Rectal smooth muscle tissue (tissue), 1 donor: Measurements from ENCODE around the gene SLC25A6.
"Not testable (repeated sequence)": the region's sequence is repeated elsewhere in the genome, so short reads cannot be mapped to it uniquely, and the experiment has no call there.

Experiments
- H3K27ac ChIP-seq: one replicate; pipeline ENCODE4 v1.7.0; 2013; ENCODE audit warnings: low read depth, low read length, inconsistent platforms
- H3K27me3 ChIP-seq: one replicate; pipeline ENCODE4 v1.7.0; 2013; ENCODE audit warnings: low read length; ENCODE audit not compliant: control insufficient read depth, insufficient read depth
- H3K36me3 ChIP-seq: one replicate; pipeline ENCODE4 v1.7.0; 2013; ENCODE audit warnings: low read length; ENCODE audit not compliant: control insufficient read depth, insufficient read depth
- H3K4me1 ChIP-seq: one replicate; pipeline ENCODE4 v1.7.0; 2013; ENCODE audit warnings: low read length; ENCODE audit not compliant: control insufficient read depth, insufficient read depth
- H3K4me3 ChIP-seq: one replicate; pipeline ENCODE4 v1.7.0; 2013; ENCODE audit warnings: low read length
- H3K9ac ChIP-seq: one replicate; pipeline ENCODE4 v1.7.0; 2013; ENCODE audit warnings: low read length

Gene SLC25A6

DNA sequence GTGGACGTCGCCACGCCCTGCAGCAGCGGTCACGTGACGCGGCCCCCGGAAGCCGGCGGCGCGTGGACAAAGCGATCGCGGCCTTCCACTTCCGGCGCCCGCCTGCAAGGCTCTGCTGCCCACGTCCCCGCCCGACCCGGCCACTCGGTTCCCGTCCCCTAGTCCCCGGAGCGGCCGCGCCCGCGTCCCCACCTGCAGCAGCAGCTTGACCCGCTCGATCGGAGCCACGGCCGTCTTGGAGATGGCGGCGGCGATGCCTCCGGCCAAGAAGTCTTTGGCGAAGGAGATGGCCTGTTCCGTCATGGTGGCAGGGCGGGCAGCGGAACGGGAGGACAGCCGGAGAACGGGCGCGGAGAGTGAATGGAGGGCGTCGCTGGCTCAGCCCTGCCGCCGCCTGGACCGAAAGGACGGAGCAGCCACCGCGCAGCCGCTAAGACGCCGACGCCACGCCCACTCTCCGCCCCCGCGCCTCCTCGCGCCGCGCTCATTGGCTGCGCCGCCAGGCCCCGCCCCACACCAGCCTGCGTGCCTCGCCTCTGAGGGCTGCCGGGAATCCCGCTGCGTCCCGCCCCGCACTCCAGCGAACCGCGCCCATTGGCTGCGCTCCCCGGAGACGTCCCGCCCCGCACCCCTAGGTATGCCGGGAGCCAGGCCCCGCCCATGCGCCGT lies at the start of gene SLC25A6:
SLC25A6 (minus strand) TSS at position 407 of the 669 bp plus-strand sequence; CDS start at position 303, 104 bp downstream.
- Histone ChIP-seq H3K4me1 (peaks cover 20% of the 10 kb centered on the region), H3K4me3 (peak within 1 kb of the TSS; percentile 78), H3K27me3 (no peaks in the 10 kb centered on the region), H3K27ac (peak within 1 kb of the TSS; percentile 100), H3K9ac (peak within 1 kb of the TSS; percentile 100), H3K36me3 (peaks cover 32% of the 10 kb centered on the region)

DNA sequence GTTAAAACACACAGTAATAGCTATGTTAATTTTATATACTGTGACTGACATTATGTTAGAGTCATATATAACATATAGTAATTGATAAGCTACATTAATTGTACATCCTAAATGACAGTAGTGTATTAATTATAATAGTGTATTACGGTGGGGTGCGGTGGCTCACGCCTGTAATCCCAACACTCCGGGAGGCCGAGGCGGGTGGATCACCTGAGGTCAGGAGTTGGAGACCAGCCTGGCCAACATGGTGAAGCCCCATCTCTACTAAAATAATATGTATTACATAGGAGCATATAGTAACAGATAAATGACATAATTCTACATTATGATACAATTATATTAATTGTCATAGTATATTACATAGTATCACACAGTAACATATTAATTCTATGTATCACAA lies 48.6 kb upstream of the SLC25A6 start:
- Histone ChIP-seq H3K4me1 (no peaks in the 10 kb centered on the region), H3K27me3 (no peaks in the 10 kb centered on the region), H3K27ac (no peak overlapping the region), H3K36me3 (peaks cover 6% of the 10 kb centered on the region), H3K9ac (no peak overlapping the region), H3K4me3 (no peak overlapping the region)

DNA sequence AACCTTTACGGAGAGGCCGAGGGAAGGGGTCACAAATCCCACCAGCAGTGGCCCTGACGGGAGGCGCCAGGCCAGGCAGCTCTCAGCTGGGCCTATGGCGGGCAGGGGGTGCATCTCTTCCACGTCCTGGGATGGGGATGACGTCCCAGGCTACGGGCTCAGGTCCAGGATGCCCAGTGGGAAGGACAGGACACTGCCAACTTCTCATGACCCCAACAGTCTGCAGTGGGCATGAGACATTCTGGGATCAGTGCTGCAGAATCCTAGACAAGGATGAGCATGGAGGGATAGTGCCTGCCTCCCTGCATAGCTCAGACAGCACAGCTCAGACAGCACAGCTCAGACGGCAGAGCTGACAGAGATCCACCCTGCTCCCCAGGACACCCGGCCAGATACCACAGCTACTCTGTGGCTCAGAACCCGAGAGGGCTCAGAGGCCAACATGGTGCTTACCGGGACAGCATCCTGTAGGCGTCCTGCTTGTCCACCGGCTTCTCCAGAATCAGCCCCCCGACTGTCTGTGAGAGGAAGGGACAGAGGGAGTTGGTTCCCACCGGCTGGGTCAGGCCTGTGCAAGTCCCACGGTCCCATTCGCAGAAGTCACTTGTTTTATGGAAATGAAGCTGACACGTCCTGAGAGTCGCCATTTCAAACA lies 43.5 kb upstream of the SLC25A6 start:
- Histone ChIP-seq H3K27ac (no peak overlapping the region), H3K27me3 (no peaks in the 10 kb centered on the region), H3K4me3 (no peak overlapping the region), H3K36me3 (peaks cover 17% of the 10 kb centered on the region), H3K4me1 (no peaks in the 10 kb centered on the region), H3K9ac (no peak overlapping the region)

DNA sequence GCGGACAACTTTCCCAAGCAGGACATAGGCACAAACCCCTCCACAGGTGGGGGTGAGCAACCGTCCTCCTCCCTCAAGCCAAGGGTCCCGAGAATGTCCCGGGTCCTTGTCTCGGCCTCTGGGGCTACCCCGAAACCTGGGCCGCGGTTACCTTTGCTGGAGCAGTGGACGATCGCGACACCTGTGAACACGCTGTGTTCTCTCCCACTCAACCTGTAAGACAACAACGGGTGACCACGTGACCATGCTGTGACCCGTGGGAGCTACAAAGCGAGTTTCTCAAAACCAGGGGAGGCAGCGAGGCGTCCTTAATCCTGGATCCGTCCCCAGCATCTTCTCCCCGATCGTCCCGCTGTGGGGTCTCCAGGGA lies 42.9 kb upstream of the SLC25A6 start:
- Histone ChIP-seq H3K4me1 (no peaks in the 10 kb centered on the region), H3K27ac (no peak overlapping the region), H3K9ac (no peak overlapping the region), H3K36me3 (peaks cover 17% of the 10 kb centered on the region), H3K27me3 (no peaks in the 10 kb centered on the region), H3K4me3 (no peak overlapping the region)

DNA sequence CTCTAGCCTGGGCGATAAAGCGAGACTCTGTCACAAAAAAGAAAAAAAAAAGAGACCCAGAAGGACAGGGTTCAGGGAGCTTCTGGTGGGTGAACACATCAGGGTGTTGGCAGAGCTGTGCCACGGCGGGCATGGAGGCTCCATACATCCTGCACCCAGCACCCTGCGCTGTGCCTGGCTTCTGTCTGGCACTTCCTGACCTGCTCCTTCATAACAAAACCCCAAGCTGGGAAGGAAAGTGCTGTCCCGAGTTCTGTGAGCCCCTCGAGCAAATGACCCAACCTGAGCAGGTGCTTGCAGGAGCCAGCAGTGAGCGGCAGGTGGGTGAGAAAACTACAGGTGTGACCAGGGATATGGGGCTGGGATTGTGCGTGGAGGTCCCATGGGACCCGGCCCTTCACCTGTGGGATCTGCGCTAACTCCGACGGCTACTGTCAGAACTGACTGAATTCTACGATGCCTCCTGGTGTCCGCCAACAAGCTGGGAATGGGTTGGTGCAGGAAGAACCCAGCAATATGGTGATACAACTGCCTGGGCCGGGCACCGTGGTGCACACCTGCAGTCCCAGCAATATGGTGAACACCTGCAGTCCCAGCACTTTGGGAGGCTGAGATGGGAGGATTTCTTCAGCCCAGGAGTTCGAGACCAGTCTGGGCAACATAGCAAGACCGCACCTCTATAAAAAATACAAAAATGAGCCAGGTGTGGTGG lies 41.9 kb upstream of the SLC25A6 start:
- Histone ChIP-seq H3K4me3 (no peak overlapping the region), H3K27ac (no peak overlapping the region), H3K9ac (no peak overlapping the region), H3K27me3 (no peaks in the 10 kb centered on the region), H3K36me3 (peaks cover 14% of the 10 kb centered on the region), H3K4me1 (no peaks in the 10 kb centered on the region)

DNA sequence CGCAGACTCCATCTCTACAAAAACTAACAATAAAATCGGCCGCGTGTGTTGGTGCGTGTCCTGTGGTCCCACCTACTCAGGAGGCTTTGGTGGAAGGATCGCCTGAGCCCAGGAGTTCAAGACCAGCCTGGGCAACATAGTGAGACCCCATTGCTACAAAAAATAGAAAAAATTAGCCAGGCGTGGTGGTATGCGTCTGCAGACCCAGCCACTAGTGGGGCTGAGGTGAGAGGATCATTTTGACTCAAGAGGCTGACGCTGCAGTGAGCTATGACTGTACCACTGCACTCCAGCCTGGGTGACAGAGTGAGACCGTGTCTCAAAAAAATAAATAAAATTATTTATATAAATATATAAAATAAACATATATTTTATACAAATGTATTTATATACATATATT lies 38.5 kb upstream of the SLC25A6 start:
- no peak overlapping the region for H3K4me3 ChIP-seq
- no peak overlapping the region for H3K9ac ChIP-seq
- H3K36me3 ChIP-seq, result peaks cover 16% of the 10 kb centered on the region
- H3K27me3 ChIP-seq, result no peaks in the 10 kb centered on the region
- no peak overlapping the region for H3K27ac ChIP-seq
- no peaks in the 10 kb centered on the region for H3K4me1 ChIP-seq

DNA sequence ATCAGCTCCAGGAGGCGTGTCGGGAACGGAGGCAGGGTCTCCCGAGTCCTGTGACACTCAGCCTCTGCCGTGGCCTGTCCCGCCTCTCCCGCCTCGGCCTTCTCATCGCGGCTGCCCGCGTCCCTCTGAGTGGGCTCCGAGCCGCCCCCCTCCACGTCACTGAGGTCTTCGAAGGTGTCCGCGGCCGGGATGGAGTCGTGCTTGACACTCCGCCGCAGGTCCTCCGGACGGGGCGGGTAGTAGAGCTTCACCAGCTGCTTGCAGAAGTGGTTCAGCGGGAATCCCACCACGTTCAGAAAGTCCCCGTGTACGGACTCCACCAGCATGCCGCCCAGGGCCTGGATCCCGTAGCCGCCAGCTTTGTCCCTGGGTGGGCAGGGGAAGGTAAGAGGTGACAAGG lies 35.8 kb upstream of the SLC25A6 start:
- Histone ChIP-seq H3K4me1 (no peaks in the 10 kb centered on the region), H3K4me3 (no peak overlapping the region), H3K27me3 (no peaks in the 10 kb centered on the region), H3K36me3 (peaks cover 11% of the 10 kb centered on the region), H3K9ac (no peak overlapping the region), H3K27ac (no peak overlapping the region)

DNA sequence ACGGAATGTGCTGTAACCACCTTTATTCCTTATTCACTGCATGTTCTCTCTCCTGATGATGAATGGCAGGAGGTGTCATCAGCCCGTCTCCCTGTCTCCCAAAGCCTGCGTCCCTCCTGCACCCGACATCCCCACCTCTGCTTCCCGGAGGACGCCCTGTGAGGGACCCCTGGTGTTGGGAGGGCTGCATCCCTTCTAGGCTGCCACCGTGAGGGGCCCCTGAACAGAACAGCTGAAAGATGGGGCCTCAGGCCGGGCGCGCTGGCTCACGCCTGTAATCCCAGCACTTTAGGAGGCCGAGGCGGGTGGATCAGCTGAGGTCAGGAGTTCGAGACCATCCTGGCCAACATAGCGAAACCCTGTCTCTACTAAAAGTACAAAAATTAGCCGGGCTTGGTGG lies 34.4 kb upstream of the SLC25A6 start:
- peaks cover 15% of the 10 kb centered on the region for H3K36me3 ChIP-seq
- H3K9ac ChIP-seq, H3K27me3 ChIP-seq, H3K4me3 ChIP-seq, H3K4me1 ChIP-seq, H3K27ac ChIP-seq: not testable (repeated sequence)

DNA sequence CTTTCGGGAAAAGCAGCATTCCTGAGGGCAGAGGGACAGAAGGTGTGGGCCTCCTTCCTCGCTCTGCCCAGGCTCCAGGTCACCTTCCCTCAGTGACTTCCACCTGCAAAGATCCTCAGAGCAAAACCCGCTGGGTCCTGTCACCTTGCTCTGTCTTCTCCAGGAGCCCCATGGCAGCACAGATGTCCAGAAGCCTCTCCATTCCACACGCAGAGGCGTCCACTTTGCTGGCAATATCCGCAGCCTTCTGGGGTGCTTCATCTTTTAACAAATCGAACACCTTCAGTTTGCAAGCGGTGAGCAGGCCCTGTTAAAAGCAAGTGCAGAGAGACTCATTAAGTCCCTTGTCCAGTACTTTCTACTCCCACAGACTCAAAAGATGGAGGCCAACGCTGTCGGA lies 33.5 kb upstream of the SLC25A6 start:
- Histone ChIP-seq H3K4me1 (no peaks in the 10 kb centered on the region), H3K27ac (no peak overlapping the region), H3K9ac (no peak overlapping the region), H3K36me3 (peaks cover 17% of the 10 kb centered on the region), H3K4me3 (no peak overlapping the region), H3K27me3 (no peaks in the 10 kb centered on the region)

DNA sequence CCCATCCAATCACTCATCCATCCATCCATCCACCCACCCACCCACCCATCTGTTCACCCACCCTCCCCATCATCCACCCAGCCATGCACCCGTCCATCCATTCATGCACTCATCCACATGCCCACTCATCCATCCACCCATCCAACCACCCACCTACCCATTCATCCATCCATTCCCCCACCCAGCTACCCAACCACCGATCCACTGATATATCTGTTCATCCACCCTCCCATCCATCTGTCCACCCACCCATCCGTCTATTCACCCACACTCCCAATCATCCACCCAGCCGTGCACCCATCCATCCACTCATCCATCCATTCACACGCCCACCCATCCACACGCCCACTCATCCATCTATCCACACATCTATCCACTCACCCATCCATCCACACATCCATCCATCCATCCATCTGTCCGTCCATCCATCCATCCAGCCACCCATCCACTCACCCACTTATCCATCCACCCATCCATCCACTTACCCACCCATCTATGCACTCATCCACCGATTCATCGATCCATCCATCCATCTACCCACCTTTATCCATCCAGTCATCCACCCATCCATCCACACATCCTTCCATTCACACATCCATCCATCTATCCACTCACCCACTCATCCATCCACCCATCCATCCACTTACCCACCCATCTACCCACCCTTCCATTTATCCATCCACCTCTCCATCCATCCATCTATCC lies 32.4 kb upstream of the SLC25A6 start:
- peaks cover 17% of the 10 kb centered on the region for H3K36me3 ChIP-seq
- H3K4me3 ChIP-seq, result no peak overlapping the region
- no peak overlapping the region for H3K27ac ChIP-seq
- no peaks in the 10 kb centered on the region for H3K27me3 ChIP-seq
- no peaks in the 10 kb centered on the region for H3K4me1 ChIP-seq
- no peak overlapping the region for H3K9ac ChIP-seq

DNA sequence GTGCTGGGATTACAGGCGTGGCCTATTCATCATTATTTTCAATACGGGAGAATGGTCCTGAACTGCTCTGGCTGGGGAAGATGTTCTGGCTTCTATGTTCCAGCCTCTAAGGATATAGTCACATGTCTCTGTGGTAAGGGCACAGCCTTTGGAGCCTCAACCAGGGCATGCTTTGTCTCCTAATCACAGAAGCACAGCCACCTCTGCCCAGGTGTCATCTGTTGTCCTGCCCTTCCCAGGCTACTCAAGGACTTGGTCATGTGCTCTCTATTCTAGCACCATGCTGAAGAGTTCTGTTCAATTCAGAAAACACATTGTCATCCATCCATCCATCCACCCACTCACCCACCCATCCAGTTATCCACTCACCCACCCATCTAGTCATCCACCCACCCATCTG lies 31.3 kb upstream of the SLC25A6 start:
- Histone ChIP-seq H3K27me3 (no peaks in the 10 kb centered on the region), H3K27ac (no peak overlapping the region), H3K9ac (no peak overlapping the region), H3K4me1 (no peaks in the 10 kb centered on the region), H3K36me3 (peaks cover 17% of the 10 kb centered on the region), H3K4me3 (no peak overlapping the region)

DNA sequence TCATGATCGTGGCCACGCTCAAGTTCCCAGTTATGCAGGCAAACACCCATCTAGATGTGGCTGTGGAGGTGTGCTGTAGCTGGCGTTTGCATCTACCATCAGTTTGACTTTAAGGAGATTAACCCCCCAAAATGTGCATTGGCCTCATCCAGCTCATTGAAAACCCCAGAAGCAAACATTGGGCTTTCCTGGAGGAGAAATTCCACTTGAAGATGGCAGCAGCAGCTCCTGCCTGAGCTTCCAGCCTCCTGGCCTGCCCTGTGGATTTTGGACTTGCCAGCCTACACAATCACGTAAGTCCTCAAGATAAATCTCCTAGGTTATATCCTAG lies 30.2 kb upstream of the SLC25A6 start:
- H3K4me1 ChIP-seq, result no peaks in the 10 kb centered on the region
- H3K9ac ChIP-seq, result no peak overlapping the region
- no peak overlapping the region for H3K4me3 ChIP-seq
- H3K27ac ChIP-seq, result no peak overlapping the region
- H3K36me3 ChIP-seq, result peaks cover 16% of the 10 kb centered on the region
- H3K27me3 ChIP-seq, result no peaks in the 10 kb centered on the region
